ENCODE data around the gene PID1. TPM values are rescaled to one million over a fixed set of nuclear protein-coding genes. Genes with fewer than 3 reads are reported as not detected.

Gene PID1
- total RNA-seq, 2 donors from 2014 or later, result 66.2 to 109 TPM

GRCh38 chr2:229066121-229066715, 204.9 kb downstream of the PID1 start:
- H3K4me3 ChIP-seq, result no peak overlapping the region
- peaks cover 0 to 22% of the 10 kb centered on the region in 2 donors for H3K4me1 ChIP-seq (ENCODE audit: control insufficient read depth in 1 of 2, low read depth in 2 of 2)
- ATAC-seq (ENCODE audit: insufficient number of reproducible peaks, low FRiP score, low read depth) (no peak), DNase-seq (ENCODE audit: low spot score) (no peak)
- peaks cover 3% of the 10 kb centered on the region for H3K36me3 ChIP-seq
- no peaks in the 10 kb centered on the region for H3K27me3 ChIP-seq (replicated peaks; ENCODE audit: insufficient read depth)
- no peak for TF ChIP-seq CTCF (IDR thresholded peaks at IDR 0.05)
- no peaks in the 10 kb centered on the region for H3K9me3 ChIP-seq
- H3K27ac ChIP-seq, result no peak overlapping the region

- Histone ChIP-seq H3K36me3 (peaks cover 3% of the 10 kb centered on the region), H3K4me3 (no peak overlapping the region), H3K27me3 (replicated peaks; ENCODE audit: insufficient read depth) (no peaks in the 10 kb centered on the region), H3K4me1 (ENCODE audit: control insufficient read depth in 1 of 2, low read depth in 2 of 2) (peaks cover 0 to 15% of the 10 kb centered on the region in 2 donors), H3K9me3 (no peaks in the 10 kb centered on the region), H3K27ac (no peak overlapping the region)
- TF ChIP-seq CTCF (IDR thresholded peaks at IDR 0.05), result no peak
- no peak for ATAC-seq (ENCODE audit: insufficient number of reproducible peaks, low FRiP score, low read depth)
- DNase-seq (ENCODE audit: low spot score), result no peak
These were observed 206.3 kb downstream of the PID1 start for GRCh38 chr2:229064749-229065148.

GRCh38 chr2:229060147-229060546, 210.9 kb downstream of the PID1 start:
- Histone ChIP-seq H3K27me3 (replicated peaks; ENCODE audit: insufficient read depth) (no peaks in the 10 kb centered on the region), H3K9me3 (no peaks in the 10 kb centered on the region), H3K4me3 (no peak overlapping the region), H3K27ac (no peak overlapping the region), H3K4me1 (ENCODE audit: control insufficient read depth in 1 of 2, low read depth in 2 of 2) (peaks cover 0 to 29% of the 10 kb centered on the region in 2 donors), H3K36me3 (no peaks in the 10 kb centered on the region)
- no peak for DNase-seq (ENCODE audit: low spot score)
- no peak for TF ChIP-seq CTCF (IDR thresholded peaks at IDR 0.05)
- no peak for ATAC-seq (ENCODE audit: insufficient number of reproducible peaks, low FRiP score, low read depth)

- ATAC-seq (ENCODE audit: insufficient number of reproducible peaks, low FRiP score, low read depth), result no peak
- H3K4me1 ChIP-seq (ENCODE audit: control insufficient read depth in 1 of 2, low read depth in 2 of 2), result peaks cover 0 to 29% of the 10 kb centered on the region in 2 donors
- no peaks in the 10 kb centered on the region for H3K27me3 ChIP-seq (replicated peaks; ENCODE audit: insufficient read depth)
- no peak overlapping the region for H3K4me3 ChIP-seq
- H3K27ac ChIP-seq, result no peak overlapping the region
- no peaks in the 10 kb centered on the region for H3K36me3 ChIP-seq
- TF ChIP-seq CTCF (IDR thresholded peaks at IDR 0.05), result no peak
- H3K9me3 ChIP-seq, result no peaks in the 10 kb centered on the region
- DNase-seq (ENCODE audit: low spot score), result no peak
These were observed 211.6 kb downstream of the PID1 start for GRCh38 chr2:229059331-229060033.

GRCh38 chr2:229057976-229058553, 213.0 kb downstream of the PID1 start:
- H3K27me3 ChIP-seq (replicated peaks; ENCODE audit: insufficient read depth), result no peaks in the 10 kb centered on the region
- no peak for TF ChIP-seq CTCF (IDR thresholded peaks at IDR 0.05)
- H3K9me3 ChIP-seq, result no peaks in the 10 kb centered on the region
- no peak overlapping the region for H3K4me3 ChIP-seq
- ATAC-seq (ENCODE audit: insufficient number of reproducible peaks, low FRiP score, low read depth) (no peak), DNase-seq (ENCODE audit: low spot score) (no peak)
- H3K4me1 ChIP-seq (ENCODE audit: control insufficient read depth in 1 of 2, low read depth in 2 of 2), result peaks cover 0 to 27% of the 10 kb centered on the region in 2 donors
- H3K27ac ChIP-seq, result no peak overlapping the region
- H3K36me3 ChIP-seq, result no peaks in the 10 kb centered on the region

Data from thoracic aorta (tissue), 2 donors.